Raji (cell line): ENCODE results near the gene ZBTB39.

Source experiments
- POLR2A ChIP-seq: IDR thresholded peaks from 2 replicates; pipeline ENCODE4 v1.6.1; 2011; ENCODE audit warnings: low read depth, low read length, control low read depth; ENCODE audit not compliant: insufficient read depth

ZBTB39 gene

DNA sequence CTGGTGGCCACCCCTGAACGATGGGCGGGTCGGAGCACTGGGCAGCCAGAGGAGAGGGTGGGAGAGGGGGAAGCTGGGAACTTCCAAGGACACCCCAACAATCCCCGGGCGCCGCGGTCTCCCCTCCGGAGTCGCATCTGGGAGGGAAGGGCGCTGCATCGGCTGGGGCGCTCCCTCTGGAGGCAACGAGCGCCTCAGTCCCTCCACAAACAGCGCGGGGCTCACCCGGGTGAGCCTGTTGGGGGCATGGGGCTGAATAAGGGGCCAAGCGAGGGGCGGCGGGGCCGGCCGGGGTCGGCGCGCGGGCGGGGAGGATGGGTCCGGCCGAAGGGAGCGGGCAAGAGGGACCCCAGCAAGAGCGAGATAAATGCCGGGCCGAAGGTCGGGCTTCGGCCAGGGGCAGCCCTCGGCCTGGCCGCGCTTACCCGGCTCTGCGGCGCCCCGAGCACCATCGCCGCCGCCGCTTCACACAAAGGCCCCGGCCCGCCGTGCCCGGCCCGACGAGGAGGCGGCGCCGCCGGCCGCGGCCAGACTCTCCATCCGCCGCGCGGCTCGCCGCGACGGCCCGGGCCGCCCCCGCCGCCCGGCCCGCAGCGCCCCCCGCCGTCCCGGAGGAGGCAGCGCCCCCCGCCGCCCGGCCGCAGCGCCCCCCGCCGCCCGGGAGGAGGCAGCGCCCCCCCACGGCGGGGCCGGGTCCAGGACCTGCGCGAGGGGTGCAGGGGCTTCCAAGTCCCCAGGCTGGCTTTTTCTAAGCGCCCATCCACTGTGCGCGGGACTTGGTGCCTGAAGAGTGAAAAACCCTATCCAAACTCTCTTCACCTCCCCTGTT is at the start of gene ZBTB39:
Gene ZBTB39 (minus strand): TSS at position 567 of the 829 bp plus-strand sequence. CDS start 1,629 bp downstream, outside the sequence.
- TF ChIP-seq POLR2A = peak; percentile 67

DNA sequence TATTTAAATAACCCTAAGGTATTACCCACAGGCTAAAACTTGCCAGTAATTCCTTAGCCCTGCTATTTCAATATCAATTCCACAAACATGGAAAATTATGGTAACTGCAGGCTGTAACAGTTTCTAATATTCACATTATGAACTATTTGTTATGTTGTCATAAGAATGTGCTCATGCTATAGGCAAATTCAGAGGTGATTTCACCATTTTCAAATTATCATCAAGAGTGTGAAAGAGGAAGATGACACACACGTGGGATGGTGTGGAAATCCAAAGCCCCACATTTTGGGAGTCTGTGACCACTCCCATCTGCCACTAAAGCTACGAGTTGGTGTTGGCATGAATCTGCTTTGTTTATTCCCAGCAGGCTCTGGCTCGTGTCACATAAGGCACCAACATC is 49.5 kb upstream of the ZBTB39 start:
- TF ChIP-seq POLR2A = no peak

DNA sequence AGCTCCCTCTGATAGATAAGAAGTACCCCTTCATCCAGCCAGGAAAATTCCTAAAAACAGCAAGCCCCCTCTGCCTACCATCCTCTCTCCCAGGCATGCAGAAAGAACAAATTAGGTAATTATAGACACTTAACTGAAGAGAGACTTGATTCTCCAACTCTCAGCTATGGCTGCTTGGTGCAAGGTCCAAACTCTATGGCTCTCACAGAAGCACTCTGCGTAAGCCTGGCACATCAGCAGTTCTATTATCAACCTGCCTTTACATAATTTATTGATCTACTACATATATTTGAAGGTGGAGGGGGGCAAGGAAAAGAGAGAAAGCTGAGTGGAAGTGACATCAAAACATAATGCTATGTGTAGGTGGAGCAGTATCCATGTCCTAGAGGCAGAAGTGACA is 44.7 kb upstream of the ZBTB39 start:
- no peak for TF ChIP-seq POLR2A

GRCh38 chr12:57049890-57050289 is 43.5 kb upstream of the ZBTB39 start, which contains the start of gene MYO1A:
Gene MYO1A, minus strand, starts transcription at chr12:57050129. Its CDS starts 1,806 bp downstream, at chr12:57048323.
- no peak for TF ChIP-seq POLR2A

GRCh38 chr12:57049119-57049446 is 42.7 kb upstream of the ZBTB39 start:
- no peak for TF ChIP-seq POLR2A

- TF ChIP-seq POLR2A = no peak
Measured at GRCh38 chr12:57048423-57049118, 42.2 kb upstream of the ZBTB39 start.

DNA sequence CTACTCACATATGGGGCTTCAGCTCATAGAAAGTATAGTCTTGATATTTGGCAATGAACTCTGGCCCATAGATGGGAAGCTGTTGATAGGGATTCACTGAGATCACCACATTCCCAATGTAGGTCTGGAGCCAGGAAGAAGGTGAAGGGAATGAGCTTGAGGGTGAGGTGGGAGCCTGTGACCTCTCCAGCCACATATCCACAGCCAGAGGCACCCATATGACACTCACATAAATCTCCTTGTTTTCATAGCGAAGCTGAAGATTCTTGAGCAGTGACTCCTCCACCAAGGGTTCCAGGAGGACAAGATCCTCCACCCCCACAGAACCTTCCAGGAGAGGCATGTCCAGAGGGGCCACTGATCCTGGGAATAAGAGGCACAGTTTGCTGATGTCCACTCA is 41.6 kb upstream of the ZBTB39 start:
- TF ChIP-seq POLR2A = no peak

DNA sequence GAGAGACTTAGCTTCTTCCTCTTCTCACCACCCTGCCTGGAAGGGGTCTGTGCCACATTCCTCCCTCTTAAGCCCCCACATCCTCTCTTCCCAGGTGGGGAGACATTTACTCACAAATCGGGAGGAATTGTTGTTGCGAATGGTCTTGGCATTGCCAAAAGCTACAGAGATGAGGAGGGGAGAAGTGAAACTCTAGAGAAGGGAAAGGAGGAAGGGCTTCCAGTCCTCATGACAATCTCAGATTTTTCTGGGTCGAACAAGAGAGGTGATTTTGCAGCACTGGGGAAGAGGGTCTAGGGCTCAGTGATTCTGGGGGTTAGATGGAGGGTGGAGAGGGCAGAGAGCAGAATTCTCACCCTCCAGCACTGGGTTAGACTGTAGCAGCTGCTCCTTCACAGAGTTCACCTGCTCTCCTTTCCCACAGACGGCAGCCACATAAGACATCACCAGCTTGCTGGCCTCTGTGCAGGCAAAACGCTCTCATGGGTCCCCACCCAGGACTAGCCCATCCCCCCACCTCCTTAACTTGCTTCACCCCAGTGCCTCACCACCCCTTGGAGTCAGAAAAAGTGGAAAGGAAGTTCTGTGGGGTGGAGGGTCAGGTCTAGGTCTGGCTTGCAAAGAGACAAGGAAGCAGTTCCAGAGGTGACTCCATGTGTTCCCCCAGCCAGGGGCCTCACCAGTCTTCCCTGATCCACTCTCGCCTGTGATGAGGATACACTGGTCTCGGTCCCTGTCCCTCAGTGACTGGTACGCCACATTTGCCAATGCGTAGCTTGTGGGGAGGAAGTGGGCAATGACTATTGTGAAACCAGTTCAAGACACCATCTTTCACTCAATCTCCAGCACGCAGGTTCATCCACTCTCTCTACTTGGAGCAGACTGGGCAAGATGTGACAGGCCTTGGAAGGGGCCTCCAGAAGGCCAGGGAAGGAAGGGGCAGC is 40.9 kb upstream of the ZBTB39 start:
- TF ChIP-seq POLR2A = no peak

DNA sequence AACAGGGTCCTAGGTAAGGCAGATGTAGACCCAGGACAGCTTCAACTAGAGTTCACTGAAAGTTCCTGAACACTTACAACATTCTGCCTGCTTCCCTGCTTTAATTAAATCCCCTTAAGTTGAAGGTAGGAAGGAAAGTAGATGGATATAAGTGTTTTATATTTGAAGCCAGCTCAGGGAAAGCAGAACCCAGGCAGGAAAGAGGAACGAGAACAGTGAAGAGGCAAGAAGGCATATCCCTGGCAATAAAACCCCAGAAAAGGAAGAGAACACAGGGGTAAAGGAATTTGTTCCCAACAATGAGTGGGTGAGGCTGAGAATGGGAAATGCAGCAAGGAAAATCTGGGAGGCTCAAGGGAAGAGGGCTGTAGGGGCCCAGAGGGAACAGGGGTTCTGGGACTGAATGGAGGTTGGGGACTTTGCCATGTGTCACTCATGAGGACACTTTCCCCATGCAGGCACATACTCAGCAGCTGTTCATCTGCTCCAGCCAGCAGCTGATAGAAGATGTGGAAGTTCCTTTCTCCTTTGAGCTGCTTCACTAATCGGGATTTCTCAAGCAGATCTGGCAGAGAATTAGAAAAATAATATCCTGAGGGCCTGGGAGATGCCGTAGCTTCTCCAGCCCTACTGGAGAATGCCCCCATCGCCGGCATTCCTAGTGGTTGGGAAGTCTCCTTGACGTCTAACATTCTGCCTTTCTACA is 39.9 kb upstream of the ZBTB39 start:
- TF ChIP-seq POLR2A = no peak

GRCh38 chr12:57044889-57045288 is 38.5 kb upstream of the ZBTB39 start:
- no peak for TF ChIP-seq POLR2A

DNA sequence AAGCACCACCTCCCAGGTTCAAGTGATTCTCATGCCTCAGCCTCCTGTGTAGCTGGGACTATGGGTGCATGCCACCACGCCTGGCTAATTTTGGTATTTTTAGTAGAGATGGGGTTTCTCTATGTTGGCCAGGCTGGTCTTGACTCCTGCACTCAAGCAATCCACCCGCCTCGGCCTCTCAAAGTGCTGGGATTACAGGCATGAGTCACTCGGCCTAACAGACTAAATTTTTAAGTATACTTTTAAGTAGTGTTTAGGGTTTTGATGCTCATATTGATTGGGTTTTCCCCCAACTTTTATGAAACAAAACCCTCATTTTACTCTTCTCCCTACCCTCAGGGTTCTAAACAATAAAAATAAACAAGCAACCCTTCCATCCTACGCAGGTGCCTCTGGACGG is 38.1 kb upstream of the ZBTB39 start:
- no peak for TF ChIP-seq POLR2A

- no peak for TF ChIP-seq POLR2A
Measured at GRCh38 chr12:57042695-57043094, 36.3 kb upstream of the ZBTB39 start.

DNA sequence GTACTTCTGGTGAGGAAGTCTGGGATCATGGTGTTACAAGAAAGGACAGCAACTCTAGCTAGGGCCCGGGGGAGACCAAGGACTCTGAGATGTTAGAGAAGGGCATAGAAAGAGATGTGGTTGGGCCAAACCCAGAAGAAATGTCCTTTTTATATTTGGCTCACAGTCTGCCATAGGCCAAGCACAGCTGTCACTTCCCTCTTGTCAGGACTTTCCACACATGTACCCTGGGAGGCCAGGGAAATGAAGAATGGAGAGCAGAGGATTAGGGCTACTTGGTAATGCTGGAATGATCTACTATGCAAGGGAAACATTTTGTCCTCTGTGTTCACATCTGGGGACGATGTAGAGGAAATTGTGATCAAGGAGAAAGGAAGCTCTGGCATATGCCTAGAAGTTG is 34.4 kb upstream of the ZBTB39 start:
- TF ChIP-seq POLR2A = no peak

DNA sequence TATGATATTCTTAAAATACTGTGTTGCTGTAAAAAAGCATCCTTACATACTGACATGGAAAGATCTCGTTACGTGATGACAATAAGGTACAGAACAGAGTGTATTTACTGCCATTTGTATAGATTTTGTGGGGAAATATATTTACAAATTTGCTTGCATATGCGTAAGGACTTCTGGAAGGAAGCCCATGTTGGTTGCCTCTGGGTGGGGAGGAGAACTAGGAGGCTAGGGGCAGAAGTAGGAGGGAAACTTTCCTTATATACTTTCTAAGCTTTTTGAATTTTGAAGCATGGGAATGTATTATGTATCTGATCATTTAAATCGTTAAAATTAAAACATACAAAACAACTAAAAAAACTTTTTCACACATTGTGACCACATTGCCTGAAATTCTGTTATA is 33.9 kb upstream of the ZBTB39 start:
- TF ChIP-seq POLR2A = no peak
